Right ventricle myocardium superior (tissue), 1 donor: Measurements from ENCODE around the gene TPSB2. TPM values are rescaled to one million over a fixed set of nuclear protein-coding genes. Genes with fewer than 3 reads are reported as not detected.
"Not testable (repeated sequence)": the region's sequence is repeated elsewhere in the genome, so short reads cannot be mapped to it uniquely, and the experiment has no call there.

Experiments used
- ATAC-seq: fragments of 200-7000 bp; cut with Tn5 transposase; one replicate; pipeline ENCODE4 v1.9.1; 2020; ENCODE audit warnings: mild to moderate bottlenecking; ENCODE audit not compliant: poor library complexity
- DNase-seq: peaks from one replicate; pipeline ENCODE4 v3.0.0-alpha.2; 2020
- intact Hi-C: fragments of 100-400 bp; cut with DNase I; formaldehyde crosslinking; loops from one replicate; pipeline ENCODE4 v1.11.2; 2022
- long read RNA-seq: library from polyadenylated mRNA; unstranded; transcript quantifications from one replicate; pipeline ENCODE4 v2.0.0, GENCODE V29; 2021
- total RNA-seq: library from RNA; stranded (reverse); fragmentation: NEBNext Ultra II Directional; extraction: Animal tissue kit (Norgen Biotek cat#: 25700); gene quantifications from one replicate; pipeline ENCODE4 v1.2.1, GENCODE V29; 2021
- donor health status: DM: no; HTN: yes; CAD: no; lungs with severe emphysema.

Gene TPSB2
- total RNA-seq = 10.1 TPM
- long read RNA-seq, partial matches to known transcripts = 1 of 9 reads
- long read RNA-seq, other reads (novel, unspliced or antisense) = 2 of 9 reads

DNA sequence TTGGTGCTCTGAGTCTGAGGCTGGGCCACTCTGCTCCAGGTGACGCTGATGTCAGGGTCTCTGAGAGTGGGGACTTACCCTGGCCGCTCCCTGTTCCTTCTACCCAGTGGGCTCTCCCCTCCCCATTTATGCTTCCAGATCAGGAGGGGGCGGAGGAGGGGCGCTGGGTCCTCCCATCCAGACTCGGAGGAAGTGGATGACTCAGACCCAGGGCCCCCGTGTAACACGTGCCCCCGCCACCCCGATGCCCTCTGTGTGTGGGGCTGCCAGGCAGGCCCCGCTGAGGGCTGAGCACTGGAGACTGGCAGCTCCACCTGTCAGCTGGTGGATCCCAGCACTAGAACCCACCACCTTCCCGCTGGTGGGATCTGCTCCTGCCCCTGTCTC lies at the start of gene TPSB2:
Gene TPSB2 (minus strand): TSS at position 101 of the 387 bp plus-strand sequence. CDS start 233 bp downstream, outside the sequence.
- not testable (repeated sequence) for DNase-seq
- intact Hi-C loops = loop anchor here (10.0 kb wide), 1 partner anchor 325 kb away; no protein-coding TSS in a partner anchor
- ATAC-seq = peak; percentile 14

DNA sequence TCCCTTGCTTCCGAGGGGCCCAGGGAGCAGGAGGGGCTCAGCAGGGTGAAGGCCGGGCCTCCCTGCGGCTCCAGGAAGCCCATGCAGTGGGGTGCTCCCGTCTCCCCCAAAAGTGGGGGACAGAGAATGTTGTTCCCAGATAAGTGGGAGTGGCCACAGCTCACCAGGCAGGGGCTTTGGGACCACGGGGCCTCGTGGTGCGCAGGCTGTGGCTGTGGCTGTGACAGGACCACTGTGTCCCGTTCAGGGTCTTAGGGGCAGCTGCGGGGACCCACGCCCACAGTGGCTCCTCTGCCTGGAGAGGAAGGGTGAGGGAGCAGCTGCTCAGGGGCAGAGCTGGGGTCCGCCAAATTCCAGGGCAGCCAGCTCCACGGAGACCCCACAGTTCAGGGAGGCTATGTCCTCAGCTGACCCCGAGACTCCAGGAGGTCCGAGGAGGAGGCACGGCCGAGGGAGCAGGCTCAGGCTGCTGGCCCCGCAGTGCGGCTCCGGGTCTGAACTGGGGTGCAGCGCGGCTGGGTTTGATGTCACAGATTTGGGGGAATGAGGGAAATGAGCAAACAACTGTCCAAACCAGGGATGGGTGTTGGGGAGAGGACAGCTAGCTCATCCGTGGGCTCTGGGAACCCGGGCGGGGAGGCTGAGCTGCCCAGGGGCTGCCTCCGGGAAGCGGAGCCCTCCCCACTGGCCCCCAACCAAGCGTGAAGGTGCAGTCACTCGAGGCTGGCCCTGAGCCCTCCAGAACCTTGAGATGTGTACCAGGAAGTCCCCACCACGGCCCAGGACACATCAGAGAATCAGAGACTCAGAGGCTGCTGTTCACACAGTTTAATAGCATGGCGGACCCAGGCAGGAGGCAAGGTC lies 49.3 kb upstream of the TPSB2 start:
- no peak for ATAC-seq
- intact Hi-C loops = no loop called here

DNA sequence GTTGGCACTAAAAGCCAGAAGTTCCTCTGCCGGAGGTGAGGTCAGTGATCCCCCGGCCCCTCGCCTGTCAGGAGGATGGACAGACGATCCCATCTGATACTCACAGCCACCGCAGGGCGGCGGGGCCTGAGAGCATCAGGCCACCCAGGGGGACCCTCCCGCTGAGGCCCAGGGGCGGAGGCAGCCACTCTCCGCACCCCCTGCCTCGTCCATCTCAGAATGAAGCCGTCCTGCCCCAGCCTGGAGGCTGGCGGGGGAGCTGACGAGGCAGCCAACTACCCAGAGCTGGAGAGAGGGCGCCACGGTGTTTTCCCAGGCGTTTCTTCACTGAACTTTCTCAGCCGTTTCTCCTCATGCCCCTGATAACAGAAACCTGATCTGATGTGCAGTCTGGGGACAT lies 48.5 kb upstream of the TPSB2 start:
- DNase-seq (no peak), ATAC-seq (no peak)
- intact Hi-C loops = no loop called here

More for the DNA sequence above, 49.3 kb upstream of the TPSB2 start:
- no peak for DNase-seq

DNA sequence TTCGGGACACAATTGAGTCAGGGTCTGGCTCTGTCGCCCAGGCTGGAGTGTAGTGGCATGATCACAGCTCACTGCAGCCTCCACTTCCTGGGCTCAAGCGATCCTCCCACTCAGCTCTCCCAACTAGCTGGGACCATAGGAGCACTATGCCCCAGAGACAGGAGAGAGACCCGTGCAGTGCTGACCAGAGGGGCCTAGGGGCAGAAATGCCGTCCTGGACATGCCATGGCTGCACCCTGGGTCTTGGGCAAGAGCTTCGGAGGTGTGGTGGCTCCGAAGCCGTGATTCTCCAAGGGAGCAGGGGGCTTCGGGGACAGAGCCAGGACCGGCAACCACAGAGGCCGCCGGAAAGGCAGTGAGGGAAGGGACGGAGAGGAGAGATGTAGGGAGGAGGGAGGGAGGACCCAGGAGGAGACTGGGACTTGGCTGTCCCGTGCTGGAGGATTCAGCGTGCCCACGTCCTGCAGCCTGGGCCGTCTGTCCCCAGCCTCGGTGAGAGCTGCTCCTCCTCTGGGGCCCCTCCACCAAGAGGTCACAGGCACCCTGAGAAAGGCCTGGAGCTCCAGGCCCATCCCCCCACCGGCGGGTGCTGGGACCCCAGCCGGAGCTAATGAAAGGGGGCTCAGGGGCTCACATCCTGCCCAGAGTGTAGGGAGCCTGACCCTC lies 47.8 kb upstream of the TPSB2 start:
- intact Hi-C loops = no loop called here
- ATAC-seq = no peak
- DNase-seq = no peak

DNA sequence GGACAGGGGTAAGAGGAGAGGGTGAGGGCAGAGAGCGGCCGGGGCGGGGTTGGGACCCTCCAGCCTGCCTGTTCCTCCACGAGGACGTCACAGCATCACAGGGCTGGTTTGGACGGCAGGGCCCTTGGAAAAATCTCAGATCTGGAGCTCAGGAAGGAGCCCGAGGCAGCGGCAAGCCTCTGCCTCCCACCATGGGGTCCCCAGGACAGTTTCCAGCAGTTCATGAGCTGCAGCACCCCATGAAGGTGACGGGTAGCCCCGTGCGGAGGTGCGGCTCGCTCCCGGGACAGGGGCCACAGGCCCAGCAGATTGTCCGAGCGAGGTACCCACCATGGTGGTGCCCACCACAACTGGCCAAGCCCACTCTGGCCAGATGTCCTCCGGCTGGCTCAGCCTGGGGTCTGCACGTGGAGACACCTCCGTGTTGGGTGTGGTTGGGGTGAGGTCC lies 47.2 kb upstream of the TPSB2 start:
- intact Hi-C loops = no loop called here
- no peak for DNase-seq
- ATAC-seq = no peak

DNA sequence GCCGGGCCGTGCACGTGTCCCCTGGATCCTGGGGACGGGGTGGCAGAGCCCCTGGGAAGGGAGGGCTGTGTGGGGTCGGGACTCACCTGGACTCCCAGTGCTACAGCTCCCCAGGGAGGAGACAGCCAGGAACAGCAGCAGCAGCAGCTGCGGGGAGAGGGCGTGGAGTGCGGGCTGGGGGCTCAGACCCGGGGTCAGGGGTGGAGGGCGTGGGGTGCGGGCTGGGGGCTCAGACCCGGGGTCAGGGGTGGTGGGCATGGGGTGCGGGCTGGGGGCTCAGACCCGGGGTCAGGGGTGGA lies 46.5 kb upstream of the TPSB2 start:
- no peak for DNase-seq
- intact Hi-C loops = no loop called here

DNA sequence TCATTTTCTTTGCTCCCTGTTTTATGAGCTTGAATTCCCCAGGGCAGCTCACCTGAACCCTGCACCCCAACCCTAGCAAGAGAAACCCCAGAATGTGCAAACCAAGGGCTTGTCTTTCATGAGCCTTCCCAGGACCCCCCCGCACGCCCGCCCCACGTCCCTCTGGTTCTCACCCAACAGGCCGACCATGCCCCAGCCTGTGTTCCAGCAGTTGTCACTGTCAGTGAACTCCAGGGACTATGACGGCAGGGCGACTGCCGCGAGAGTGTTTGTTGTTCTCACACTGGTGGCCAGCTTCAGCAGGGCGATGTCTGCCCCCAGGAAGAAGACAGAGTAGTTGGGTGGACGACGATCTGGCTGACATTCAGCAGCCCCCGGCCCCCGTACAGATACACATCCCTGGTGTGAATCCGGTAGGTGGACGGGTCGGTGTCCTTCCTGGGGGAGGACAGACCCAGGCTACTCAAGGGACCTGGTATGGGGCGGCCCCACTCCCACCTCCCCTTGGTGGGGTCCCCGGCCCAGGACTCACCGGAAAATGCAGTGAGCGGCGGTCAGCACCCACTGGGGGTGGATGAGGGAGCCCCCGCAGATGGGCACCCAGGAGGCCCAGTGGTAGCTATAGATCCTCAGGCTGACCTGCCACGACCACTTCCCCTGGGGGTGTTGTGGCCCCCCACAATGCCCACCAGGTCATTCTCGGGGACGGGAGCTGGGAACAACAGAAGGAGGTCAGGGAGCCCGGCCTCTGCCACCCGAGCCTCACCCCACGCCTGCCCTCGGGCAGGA lies 46.0 kb upstream of the TPSB2 start:
- intact Hi-C loops = no loop called here
- ATAC-seq (no peak), DNase-seq (no peak)

More for the DNA sequence above, 46.5 kb upstream of the TPSB2 start:
- no peak for ATAC-seq

DNA sequence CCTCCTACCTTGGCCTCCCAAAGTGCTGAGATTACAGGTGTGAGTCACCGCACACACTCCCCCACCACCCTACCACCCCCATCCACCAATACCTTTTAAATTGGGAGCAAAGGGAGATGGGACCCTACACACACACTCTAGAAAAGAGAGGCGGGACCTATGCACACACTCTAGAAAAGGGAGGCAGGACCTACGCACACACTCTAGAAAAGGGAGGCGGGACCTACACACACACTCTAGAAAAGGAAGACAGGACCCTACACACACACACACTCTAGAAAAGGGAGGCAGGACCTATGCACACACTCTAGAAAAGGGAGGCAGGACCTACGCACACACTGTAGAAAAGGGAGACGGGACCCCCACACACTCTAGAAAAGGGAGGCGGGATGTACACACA lies 44.8 kb upstream of the TPSB2 start:
- intact Hi-C loops = no loop called here
- DNase-seq (no peak), ATAC-seq (no peak)

DNA sequence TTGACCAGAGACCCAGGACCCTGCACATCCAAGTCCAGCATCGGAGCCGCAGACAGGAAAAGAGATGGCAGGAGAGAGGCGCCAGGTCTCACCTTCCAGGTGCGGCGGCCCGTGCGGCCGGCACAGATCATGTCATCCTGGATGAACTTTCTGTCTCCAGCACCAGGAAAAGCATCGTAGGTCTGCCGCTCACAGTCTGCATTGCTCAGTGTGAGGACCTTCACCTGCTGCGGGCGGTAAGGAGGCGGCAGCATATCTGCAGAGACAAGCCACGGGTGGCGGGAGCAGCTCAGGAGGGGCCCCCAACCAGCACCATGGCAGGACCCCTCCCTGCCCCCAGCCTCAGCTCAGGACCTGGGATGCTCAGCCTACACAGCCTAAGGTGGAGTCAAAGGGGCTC lies 43.8 kb upstream of the TPSB2 start:
- DNase-seq (no peak), ATAC-seq (no peak)
- intact Hi-C loops = no loop called here

DNA sequence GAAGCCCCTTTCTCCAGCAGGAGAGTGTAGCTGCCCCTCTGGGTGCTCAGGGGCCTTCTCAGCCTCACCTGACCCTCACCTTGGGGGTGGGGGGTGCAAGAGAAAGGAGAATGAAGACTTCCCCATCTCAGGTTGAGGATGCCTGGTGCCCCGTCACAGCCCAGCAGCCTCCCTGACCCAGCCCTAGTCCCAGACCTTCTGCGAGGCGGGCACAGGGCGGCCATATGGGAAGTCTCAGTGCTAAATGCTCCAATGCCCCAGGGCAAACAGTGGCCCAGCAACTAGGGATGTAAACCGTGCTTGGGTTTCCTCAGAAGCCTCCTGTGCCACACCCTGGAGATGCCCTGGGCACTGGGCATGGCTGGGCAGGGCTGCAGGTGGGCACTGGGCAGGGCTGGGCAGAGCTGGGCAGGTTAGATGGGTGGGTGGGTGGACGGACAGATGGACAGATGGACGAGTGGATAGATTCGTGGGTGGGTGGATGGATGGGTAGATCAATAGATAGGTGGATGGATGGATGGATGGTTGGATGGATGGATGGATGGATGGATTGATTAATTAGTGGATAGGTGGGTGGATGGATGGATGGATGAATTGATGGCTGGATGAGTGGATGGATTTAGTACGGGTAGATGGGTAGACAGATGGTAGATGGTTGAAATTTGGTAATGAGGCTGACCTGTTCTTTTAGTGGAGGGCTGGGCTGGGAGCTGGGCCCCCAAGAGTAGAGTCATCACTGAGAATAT lies 42.6 kb upstream of the TPSB2 start:
- no peak for ATAC-seq
- DNase-seq = no peak
- intact Hi-C loops = no loop called here

DNA sequence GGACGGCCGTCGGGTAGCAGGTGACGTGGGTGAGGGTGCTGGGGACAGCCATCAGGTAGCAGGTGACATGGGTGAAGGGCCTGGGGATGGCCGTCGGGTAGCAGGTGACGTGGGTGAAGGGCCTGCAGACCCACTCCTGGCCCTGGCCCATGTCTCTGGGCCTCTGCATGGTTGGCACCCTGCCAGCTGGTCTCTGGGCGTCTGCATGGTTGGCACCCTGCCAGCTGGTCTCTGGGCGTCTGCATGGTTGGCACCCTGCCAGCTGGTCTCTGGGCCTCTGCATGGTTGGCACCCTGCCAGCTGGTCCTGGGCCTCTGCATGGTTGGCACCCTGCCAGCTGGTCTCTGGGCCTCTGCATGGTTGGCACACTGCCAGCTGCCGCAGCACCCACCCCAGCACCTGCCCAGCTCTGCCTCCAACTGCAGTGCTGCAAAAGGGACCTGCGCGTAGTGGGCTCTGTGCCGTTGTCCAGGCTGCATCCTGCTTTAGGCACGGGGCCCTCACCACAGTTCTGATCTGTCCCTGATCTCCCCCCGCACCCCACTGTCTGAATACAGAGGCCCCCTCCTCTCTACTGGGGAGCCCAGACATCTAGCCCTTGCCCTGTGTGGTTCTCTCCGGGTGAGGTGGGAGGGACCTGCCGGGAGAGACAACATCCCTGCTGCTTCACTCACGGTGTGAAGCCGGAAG lies 41.9 kb upstream of the TPSB2 start:
- DNase-seq, intact Hi-C loops: not testable (repeated sequence)
- ATAC-seq = peak; percentile 18

DNA sequence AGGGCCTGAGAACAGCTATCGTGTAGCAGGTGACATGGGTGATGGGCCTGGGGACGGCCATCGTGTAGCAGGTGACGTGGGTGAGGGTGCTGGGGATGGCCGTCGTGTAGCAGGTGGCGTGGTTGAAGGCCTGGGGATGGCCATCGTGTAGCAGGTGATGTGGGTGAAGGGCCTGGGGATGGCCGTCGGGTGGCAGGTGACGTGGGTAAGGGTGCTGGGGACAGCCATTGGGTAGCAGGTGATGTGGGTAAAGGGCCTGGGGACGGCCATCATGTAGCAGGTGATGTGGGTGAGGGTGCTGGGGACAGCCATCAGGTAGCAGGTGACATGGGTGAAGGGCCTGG lies 41.4 kb upstream of the TPSB2 start:
- no peak for DNase-seq
- intact Hi-C loops = no loop called here
- ATAC-seq = no peak

DNA sequence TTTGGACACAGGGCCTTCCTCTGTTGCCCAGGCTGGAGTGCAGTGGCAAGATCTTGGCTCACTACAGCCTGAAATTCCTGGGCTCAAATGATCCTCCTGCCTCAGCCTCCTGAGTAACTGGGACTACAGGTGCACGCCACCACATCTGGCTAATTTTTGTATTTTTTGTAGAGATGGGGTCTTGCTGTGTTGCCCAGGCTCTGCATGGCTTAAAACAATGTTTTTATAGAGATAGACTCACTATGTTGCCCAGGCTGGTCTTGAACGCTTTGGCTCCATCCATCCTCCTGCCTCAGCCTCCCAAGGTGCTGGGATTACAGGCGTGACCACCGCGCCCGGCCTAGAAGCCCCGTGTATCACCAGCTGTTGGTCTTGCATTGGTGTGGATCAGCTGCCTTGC lies 39.4 kb upstream of the TPSB2 start:
- ATAC-seq, intact Hi-C loops: not testable (repeated sequence)

DNA sequence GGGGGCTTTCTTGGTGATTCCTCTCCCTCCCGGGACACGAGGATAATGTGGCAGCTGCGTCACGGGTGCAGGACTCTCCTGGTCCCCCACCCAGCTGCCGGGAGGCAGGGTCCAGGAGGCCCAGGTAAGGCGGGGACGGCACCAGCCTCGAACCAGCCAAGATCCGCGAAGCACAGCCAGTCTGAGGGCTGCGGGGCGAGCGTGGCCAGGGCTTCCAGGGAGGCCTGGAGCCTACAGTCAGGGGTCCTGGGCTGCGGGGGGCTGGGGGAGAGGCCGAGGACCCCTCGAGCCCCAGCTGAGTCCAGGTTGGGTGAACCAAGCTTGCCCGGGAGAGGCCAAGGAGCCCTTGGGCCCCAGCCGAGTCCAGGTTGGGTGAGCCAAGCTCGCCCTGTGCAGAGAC lies 35.8 kb upstream of the TPSB2 start:
- intact Hi-C loops = no loop called here
- DNase-seq = no peak
- ATAC-seq = no peak

More for the DNA sequence above, 39.4 kb upstream of the TPSB2 start:
- not testable (repeated sequence) for DNase-seq

DNA sequence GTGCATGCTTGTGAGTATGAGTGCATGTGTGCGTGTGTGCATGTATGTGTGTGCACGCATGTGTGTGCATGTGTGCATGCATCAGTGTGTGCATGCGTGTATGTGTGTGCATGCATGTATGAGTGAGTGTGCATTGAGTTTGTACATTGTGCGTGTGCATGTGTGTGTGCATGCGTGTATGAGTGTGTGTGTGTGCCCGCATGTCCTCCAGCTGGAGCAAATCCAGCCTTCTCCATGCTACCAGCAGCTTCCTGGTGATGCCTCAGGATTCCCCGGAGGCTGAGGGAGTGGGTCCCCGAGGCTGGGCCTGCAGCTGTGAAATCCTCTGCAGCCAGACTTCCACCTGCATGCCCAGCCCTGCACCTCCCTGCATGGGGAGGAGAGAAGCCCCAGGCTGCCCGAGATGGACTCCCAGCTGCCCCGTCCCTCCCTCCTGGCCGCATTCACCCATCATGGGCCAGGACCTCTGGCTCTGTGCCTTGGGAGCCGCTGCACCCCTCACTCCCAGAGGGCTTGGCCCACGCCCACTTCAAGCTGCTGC lies 35.2 kb upstream of the TPSB2 start:
- ATAC-seq (no peak), DNase-seq (no peak)
- intact Hi-C loops = no loop called here

DNA sequence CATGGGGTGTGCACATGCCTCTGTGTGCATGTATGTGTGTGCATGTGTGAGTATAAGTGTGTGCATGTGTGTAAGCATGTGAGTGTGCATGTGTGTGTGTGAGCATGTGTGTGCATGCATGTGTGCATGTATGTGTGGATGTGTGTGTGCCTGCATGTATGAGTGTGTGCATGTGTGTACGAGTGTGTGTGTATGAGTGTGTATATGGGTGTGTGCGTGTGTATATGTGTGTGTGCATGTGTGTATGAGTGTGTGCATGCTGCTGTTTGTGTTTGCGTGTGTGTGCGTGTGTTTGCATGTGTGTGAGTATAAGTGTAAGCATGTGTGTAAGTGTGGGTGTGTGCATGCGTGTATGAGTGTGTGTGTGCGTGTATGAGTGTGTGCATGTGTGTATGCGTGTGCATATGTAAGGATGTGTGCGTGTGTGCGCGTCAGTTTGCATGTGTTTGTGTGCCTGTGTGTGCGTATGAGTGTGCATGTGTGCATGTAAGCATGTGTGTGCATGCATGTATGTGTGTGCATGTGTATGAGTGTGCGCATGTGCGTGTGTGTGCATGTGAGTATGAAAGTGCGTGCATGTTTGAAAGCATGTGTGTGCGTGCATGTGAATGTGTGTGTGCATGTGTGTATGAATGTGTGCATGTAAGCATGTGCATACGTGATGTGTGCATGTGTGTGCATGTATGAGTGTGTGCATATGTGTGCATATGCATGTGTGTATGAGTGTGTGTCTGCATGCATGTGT lies 34.5 kb upstream of the TPSB2 start:
- no peak for DNase-seq
- no peak for ATAC-seq
- intact Hi-C loops = no loop called here

DNA sequence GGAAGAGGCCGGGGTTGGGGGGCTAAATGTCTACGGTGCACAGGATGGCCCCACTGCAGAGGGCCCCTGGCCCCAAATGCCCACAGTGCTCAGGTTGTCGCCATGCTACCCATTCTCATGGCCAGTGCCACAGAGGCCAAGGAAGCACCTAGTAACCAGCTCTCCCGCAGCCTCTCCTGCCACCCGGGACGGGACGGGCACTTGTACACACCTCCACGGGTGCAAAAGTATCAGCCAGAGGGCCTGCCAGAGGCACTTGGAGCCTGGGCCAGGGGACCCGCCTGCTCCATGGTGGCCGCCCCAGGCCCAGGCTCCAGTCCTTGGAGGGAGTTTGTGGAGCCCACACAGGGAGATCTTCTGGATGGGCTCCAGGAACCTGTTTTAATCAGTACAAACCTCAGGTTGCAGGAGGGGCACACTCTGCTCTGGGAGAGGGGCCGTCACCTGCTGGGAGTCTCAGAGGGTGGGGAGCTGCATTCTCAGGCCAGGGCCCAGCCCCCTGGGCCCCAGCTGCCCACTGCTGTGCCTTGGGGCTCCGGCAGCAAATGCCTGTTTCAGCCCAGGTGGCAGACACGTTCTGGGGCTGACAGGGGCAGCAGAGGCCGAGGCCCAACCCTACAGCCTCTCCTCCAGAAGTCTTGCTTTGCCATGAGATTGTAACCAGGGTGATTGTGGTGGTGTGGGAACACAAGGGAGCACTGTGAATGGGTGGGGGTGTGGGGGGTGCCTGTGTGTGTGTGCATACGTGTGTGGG lies 33.8 kb upstream of the TPSB2 start:
- DNase-seq = no peak

More for the DNA sequence above, 33.8 kb upstream of the TPSB2 start:
- intact Hi-C loops = no loop called here
- no peak for ATAC-seq
